Stimulated activated naive CD8-positive, alpha-beta T cell treated with anti-CD3 and anti-CD28 coated beads, Interleukin-15, Interleukin-2, amounts not matched to agents 100 ng/mL and 50 ng/mL, for 24 hours (primary cell): ENCODE measurements around the gene DLGAP5.

Experiments
- H3K27ac Mint-ChIP-seq: one replicate; pipeline ENCODE4 v1.8.0; 2021; ENCODE audit warnings: mild to moderate bottlenecking, mixed read lengths
- H3K27me3 Mint-ChIP-seq: one replicate; pipeline ENCODE4 v1.8.0; 2021; ENCODE audit warnings: mixed read lengths
- H3K36me3 Mint-ChIP-seq: one replicate; pipeline ENCODE4 v1.8.0; 2021; ENCODE audit warnings: low read depth, mixed read lengths
- H3K4me1 Mint-ChIP-seq: one replicate; pipeline ENCODE4 v1.8.0; 2021; ENCODE audit warnings: low read depth, mixed read lengths
- H3K4me3 Mint-ChIP-seq: one replicate; pipeline ENCODE4 v1.8.0; 2021; ENCODE audit warnings: mild to moderate bottlenecking, mixed read lengths
- H3K9me3 Mint-ChIP-seq: one replicate; pipeline ENCODE4 v1.8.0; 2021; ENCODE audit warnings: mixed read lengths

Gene DLGAP5

GRCh38 chr14:55115861-55116245 lies 75.5 kb downstream of the DLGAP5 start:
- H3K4me1 Mint-ChIP-seq, result no peaks in the 10 kb centered on the region
- H3K9me3 Mint-ChIP-seq, result no peaks in the 10 kb centered on the region
- H3K4me3 Mint-ChIP-seq, result no peak overlapping the region
- H3K27ac Mint-ChIP-seq, result no peak overlapping the region
- no peaks in the 10 kb centered on the region for H3K27me3 Mint-ChIP-seq
- no peaks in the 10 kb centered on the region for H3K36me3 Mint-ChIP-seq

- Mint-ChIP-seq H3K4me3 (no peak overlapping the region), H3K4me1 (no peaks in the 10 kb centered on the region), H3K9me3 (no peaks in the 10 kb centered on the region), H3K36me3 (no peaks in the 10 kb centered on the region), H3K27ac (no peak overlapping the region), H3K27me3 (no peaks in the 10 kb centered on the region)
Measured at GRCh38 chr14:55115460-55115859, 75.9 kb downstream of the DLGAP5 start.

GRCh38 chr14:55114720-55115119 lies 76.7 kb downstream of the DLGAP5 start:
- Mint-ChIP-seq H3K27me3 (no peaks in the 10 kb centered on the region), H3K27ac (no peak overlapping the region), H3K36me3 (no peaks in the 10 kb centered on the region), H3K9me3 (no peaks in the 10 kb centered on the region), H3K4me3 (no peak overlapping the region), H3K4me1 (no peaks in the 10 kb centered on the region)

- Mint-ChIP-seq H3K9me3 (no peaks in the 10 kb centered on the region), H3K36me3 (no peaks in the 10 kb centered on the region), H3K4me1 (peaks cover 15% of the 10 kb centered on the region), H3K27ac (no peak overlapping the region), H3K27me3 (no peaks in the 10 kb centered on the region), H3K4me3 (no peak overlapping the region)
Measured at GRCh38 chr14:55111122-55111708, 80.2 kb downstream of the DLGAP5 start.

- no peaks in the 10 kb centered on the region for H3K27me3 Mint-ChIP-seq
- H3K27ac Mint-ChIP-seq, result no peak overlapping the region
- H3K4me3 Mint-ChIP-seq, result no peak overlapping the region
- H3K36me3 Mint-ChIP-seq, result peaks cover 4% of the 10 kb centered on the region
- peaks cover 15% of the 10 kb centered on the region for H3K4me1 Mint-ChIP-seq
- no peaks in the 10 kb centered on the region for H3K9me3 Mint-ChIP-seq
Measured at GRCh38 chr14:55109836-55110235, 81.5 kb downstream of the DLGAP5 start.

GRCh38 chr14:55107766-55108554 lies 83.4 kb downstream of the DLGAP5 start:
- Mint-ChIP-seq H3K4me3 (no peak overlapping the region), H3K9me3 (peaks cover 7% of the 10 kb centered on the region), H3K27me3 (no peaks in the 10 kb centered on the region), H3K27ac (peak overlapping the region; percentile 77), H3K4me1 (peaks cover 31% of the 10 kb centered on the region), H3K36me3 (peaks cover 9% of the 10 kb centered on the region)

GRCh38 chr14:55105991-55106390 lies 85.4 kb downstream of the DLGAP5 start:
- Mint-ChIP-seq H3K27me3 (no peaks in the 10 kb centered on the region), H3K9me3 (peaks cover 7% of the 10 kb centered on the region), H3K4me3 (no peak overlapping the region), H3K36me3 (peaks cover 9% of the 10 kb centered on the region), H3K27ac (no peak overlapping the region), H3K4me1 (peaks cover 42% of the 10 kb centered on the region)

GRCh38 chr14:55103971-55104954 lies 87.1 kb downstream of the DLGAP5 start:
- Mint-ChIP-seq H3K27ac (peak overlapping the region; percentile 84), H3K9me3 (peaks cover 7% of the 10 kb centered on the region), H3K27me3 (no peaks in the 10 kb centered on the region), H3K4me1 (peaks cover 49% of the 10 kb centered on the region), H3K4me3 (no peak overlapping the region), H3K36me3 (peaks cover 9% of the 10 kb centered on the region)

- peaks cover 11% of the 10 kb centered on the region for H3K9me3 Mint-ChIP-seq
- peaks cover 50% of the 10 kb centered on the region for H3K4me1 Mint-ChIP-seq
Measured at GRCh38 chr14:55103005-55103640, 88.3 kb downstream of the DLGAP5 start.

GRCh38 chr14:55102141-55102621 lies 89.2 kb downstream of the DLGAP5 start:
- peaks cover 51% of the 10 kb centered on the region for H3K4me1 Mint-ChIP-seq
- H3K9me3 Mint-ChIP-seq, result peaks cover 11% of the 10 kb centered on the region
- H3K27me3 Mint-ChIP-seq, result no peaks in the 10 kb centered on the region
- H3K27ac Mint-ChIP-seq, result peak overlapping the region; percentile 84
- peaks cover 9% of the 10 kb centered on the region for H3K36me3 Mint-ChIP-seq
- H3K4me3 Mint-ChIP-seq, result peak overlapping the region; percentile 58

More at GRCh38 chr14:55103005-55103640, 88.3 kb downstream of the DLGAP5 start:
- Mint-ChIP-seq H3K36me3 (peaks cover 9% of the 10 kb centered on the region), H3K27me3 (no peaks in the 10 kb centered on the region), H3K4me3 (peak overlapping the region; percentile 58), H3K27ac (peak overlapping the region; percentile 84)

GRCh38 chr14:55101698-55102097 lies 89.7 kb downstream of the DLGAP5 start:
- Mint-ChIP-seq H3K27ac (no peak overlapping the region), H3K4me3 (no peak overlapping the region), H3K36me3 (peaks cover 9% of the 10 kb centered on the region), H3K9me3 (peaks cover 11% of the 10 kb centered on the region), H3K27me3 (no peaks in the 10 kb centered on the region), H3K4me1 (peaks cover 54% of the 10 kb centered on the region)

- Mint-ChIP-seq H3K27ac (no peak overlapping the region), H3K4me1 (peaks cover 54% of the 10 kb centered on the region)
Measured at GRCh38 chr14:55099756-55100155, 91.6 kb downstream of the DLGAP5 start.

GRCh38 chr14:55098561-55098898 lies 92.9 kb downstream of the DLGAP5 start:
- Mint-ChIP-seq H3K9me3 (peaks cover 4% of the 10 kb centered on the region), H3K4me1 (peaks cover 44% of the 10 kb centered on the region), H3K27ac (peak overlapping the region; percentile 86), H3K36me3 (no peaks in the 10 kb centered on the region), H3K27me3 (no peaks in the 10 kb centered on the region), H3K4me3 (peak overlapping the region; percentile 57)

More at GRCh38 chr14:55099756-55100155, 91.6 kb downstream of the DLGAP5 start:
- H3K27me3 Mint-ChIP-seq, result no peaks in the 10 kb centered on the region
- H3K4me3 Mint-ChIP-seq, result no peak overlapping the region
- peaks cover 5% of the 10 kb centered on the region for H3K36me3 Mint-ChIP-seq
- H3K9me3 Mint-ChIP-seq, result peaks cover 11% of the 10 kb centered on the region
